Stimulated activated CD8-positive, alpha-beta memory T cell treated with anti-CD3 and anti-CD28 coated beads, Interleukin-7, amount 100 ng/mL, for 1 hour (primary cell): Measurements from ENCODE around the gene RAI1.
A peak's percentile ranks its signal among the peaks of the same experiment; 100 is the strongest.

ENCODE experiments used
- DNase-seq, 2 donors: peaks; one replicate each; pipeline ENCODE4 v3.0.0-alpha.2; 2020; ENCODE audit warnings: low read depth in 2 of 2

The RAI1 gene

DNA sequence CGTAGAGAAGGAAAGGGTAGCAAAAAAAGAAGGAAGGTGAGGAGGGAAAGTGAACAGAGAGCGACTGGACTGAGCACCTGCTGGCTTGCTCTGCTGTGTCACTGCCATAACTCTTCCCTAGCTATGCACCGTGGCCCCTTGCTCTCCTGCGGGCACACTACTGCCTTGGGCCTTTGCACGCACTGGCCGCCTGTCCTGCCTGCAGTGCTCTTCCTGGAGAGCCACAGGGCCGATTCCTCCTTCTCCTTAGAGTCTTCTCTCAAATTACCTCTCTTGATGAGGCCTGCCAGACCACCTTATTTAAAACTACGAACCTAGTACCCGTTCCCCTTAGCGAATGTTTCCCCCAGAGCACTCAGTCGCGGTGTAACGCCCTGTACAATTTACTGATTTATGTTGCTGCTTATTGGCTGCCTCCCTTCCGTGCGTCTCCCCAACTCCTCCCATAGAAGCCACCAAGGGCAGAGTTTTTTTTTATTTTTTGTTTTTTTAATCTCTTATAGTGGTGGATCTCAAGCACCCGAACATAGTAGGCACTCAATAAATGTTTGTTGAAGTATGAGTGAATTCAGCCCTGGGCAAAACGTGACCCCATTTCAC, 70.3 kb downstream of the RAI1 start:
- DNase-seq, result no peak

DNA sequence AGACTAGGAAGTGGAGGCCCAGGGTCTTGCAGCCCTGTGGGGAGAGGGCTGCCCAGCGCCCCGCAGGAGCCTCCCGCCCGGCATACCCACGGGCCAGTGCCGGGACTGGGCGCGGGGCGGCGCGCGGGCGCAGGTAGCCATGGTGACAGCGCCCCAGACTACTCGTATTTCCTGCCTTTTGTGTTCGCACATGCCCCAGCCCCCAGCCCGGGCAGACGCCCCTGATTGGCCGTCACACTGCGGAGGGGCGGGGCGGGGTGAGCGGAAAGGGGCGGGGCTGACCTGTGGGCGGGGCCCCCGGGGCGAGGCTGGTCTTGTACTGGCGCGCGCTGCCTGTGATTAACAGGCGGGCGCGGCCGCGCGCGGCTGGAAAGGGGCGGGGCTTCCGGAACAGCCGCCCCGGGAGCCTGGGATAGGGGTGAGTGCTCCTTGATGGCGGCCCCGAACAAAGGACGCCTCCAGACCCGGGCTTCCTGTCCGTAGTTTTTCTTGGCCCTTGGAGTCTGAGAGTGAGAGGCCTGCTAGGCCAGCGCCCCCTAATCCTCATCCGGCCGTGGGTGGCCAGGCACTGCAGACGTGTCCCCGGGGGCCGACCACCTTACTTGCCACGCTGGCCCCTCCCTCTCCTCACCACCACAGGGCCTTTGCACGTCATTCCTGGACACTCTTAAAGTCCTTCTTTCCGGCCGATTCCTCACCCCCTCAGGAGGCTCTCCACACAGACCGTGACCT, 71.0 kb downstream of the RAI1 start:
- DNase-seq, result peak; percentile 94

DNA sequence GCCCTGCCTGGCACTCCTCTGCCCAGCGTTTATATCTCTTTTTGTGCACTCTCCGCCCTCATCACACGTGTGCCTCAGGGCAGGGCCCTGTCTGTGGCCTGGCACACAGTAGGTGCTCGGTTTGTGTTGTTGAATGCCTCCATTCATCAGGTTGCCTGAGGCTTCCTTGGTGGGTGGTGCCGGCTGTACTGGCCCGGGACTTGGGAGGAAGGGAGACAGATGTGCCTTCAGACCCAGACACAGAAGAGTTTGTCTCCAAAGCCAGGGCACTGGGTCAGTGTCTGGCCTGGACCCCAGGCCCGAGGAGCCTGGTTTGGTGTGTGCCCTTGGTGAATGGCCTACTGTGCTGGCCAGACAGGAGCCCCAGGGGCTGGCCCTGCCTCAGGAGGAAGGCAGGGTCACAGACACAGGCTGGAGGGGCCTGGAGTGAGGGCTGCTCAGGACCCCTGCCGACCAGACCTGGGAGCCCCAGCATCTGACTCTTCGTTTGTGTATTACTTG, 71.6 kb downstream of the RAI1 start:
- no peak for DNase-seq

DNA sequence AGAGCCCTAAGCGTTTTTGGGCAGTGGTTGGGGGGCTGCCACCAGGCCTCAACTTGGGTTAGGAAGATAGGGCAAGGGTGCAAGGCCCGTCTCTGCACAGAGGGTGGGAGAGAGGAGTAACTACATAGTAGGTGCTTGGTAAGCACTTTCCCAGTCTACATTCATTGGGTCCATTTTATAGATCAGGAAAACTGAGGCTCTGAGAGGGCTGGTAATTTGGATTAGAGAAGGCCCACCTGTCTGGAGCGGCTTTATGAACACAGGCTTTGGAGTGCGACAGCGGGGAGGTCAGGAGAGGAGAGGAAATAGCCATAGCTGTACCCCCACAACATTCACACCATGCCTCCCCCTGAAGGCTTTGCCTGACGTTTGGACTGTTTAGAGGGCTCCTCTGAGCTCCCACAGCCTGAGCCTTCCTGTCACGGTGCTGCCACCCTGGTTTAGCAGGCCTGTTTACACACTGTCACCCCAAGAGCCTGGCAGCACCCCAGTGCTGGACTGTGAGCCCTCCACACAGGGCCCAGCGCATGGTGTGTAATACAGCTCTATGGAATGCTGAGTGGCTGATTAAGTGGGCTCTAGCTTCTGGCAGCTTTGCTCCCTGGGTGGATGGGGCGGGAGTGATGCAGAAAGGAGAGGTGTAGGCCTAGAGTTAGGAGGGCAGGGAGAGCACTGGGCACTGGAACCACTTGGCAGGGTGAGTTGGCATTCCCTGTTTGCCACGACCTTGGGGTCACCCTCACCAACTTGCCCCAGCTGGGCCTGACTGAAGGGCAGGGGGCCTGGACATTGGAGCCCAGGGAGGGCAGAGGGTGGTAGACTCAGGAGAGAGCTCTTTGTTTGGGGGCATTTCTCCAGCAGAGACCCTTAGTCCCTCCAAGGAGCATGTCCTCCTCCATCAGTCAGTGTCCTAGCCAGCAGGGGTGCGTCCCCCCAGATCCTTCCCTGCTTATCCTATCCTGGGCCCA, 73.7 kb downstream of the RAI1 start:
- DNase-seq, result no peak

DNA sequence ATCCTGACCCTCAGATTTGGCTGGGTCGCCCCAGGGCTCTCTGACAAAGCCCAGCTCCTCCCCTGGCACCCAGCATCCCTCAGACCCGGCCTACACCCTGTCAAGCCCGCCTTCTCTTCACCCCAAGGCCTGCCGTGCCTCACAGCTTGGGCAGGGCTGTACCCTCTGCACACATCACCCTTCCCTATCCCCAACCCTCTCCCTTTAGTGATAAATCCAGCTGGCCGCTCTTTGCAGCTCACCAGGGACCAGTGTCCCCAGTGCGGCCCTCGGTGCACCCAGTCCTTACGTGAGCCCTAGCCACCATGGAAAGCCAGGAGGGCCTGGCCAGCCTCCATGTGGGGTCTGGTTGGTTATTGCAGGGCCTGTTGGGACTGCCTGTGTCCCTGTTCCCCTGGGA, 74.5 kb downstream of the RAI1 start:
- DNase-seq, result no peak

DNA sequence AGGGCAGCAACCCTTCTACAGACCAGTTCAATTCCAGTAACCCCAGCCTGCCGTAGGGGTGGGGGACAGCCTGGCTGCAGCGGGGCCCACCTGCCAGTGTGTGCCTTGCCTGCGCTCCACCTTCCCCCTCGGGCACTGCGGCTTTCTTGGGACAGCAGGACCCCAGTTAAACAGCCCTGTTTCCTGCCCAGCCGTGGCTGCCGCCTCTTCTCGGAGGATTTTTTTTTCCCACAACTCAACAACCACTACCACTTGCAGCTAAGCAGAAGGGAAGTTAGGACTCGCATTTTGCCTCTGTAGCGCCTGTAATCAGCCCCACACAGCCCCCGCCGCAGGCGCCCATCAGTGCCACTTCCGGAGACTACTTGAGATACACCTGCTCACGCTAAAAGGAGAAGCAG, 76.1 kb downstream of the RAI1 start:
- DNase-seq, result no peak

DNA sequence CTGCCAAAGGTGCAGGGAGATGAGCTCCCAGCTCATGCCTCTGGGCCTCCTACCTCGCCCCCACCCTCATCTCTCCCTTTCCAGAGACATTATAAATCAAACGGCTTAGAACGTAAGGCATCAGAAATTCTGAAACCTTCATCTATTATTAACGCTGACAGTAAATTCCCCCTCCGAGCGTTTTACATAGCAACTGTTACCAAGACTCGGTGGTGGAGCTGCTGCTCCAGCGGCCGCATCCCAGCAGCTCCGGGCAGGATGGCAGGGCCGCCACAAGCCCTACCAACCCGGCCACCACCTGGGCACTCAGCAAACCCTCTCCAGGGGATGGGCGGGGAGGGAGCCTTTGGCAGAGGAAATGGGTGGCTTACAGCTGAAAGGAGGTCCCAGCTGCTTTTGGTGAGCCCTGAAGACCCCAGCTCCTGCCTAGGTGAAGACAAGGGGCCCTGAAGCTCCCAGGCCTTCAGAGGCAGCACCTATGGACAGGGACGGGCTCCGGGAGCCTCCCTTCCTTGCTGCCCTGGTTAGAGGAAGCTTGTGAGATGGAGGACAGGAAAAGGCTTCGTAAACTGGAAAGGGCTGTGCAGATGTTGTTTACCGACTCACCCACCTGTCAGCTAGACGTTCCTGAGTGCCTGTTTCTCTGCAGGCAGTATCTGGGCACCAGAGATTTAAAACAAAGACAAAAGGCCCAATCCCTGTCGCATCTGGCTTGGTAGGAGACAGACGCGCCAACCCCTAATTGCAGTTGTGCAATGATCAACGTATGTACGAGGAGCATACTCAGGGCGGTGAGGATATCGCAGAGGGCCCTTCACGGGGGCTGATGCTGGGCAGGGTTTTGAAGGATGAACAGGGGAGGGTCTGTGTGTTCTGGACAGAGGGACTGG, 76.9 kb downstream of the RAI1 start:
- no peak for DNase-seq

DNA sequence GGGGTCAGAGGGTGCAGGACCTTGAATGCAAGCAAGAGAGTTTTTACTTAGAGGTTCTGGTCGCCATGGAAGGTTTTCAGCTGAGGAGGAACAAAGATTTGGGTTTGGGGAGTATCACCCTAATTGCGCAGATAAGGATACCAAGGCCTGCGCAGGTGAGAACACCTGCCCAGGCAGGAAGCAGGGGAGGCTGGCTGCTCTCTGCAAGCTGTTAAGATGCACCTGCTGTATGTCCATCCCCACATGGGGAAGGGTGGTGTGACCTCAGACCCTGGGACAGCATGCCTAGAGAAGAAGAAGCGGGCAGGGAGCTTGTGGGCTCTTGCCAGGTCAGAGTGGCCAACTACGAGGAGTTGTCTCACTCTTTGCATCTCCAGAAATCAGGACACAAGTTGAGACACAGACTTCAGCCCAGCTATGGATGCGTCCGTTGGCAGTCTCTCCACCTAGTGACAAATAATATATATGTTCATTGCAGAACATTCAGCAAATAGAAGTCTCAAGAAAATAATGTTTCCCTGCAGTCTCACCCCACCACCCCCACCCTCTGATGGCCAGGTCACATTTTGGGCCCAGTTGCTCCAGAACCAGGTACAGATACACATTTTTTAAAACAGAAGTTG, 77.8 kb downstream of the RAI1 start:
- no peak for DNase-seq

DNA sequence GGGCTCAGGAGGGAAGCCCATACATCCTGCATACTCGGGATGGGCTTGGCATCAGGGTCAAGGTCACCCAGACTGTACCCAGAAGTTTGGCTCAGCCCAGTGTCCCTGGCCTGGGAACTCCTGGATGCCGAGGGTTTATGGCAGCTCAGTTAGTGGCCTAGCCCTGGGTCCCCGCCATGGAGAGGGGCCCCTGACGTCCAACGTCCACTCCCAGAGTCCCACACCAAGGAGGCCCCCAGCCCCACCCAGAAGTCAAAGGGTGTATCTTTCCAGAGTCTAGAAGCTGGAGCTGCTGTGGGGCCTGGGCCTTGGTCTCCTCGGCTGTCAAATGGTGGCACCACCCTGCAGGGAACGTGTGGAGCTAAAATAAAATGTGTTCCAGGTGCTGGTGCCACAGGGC, 79.1 kb downstream of the RAI1 start:
- DNase-seq, result no peak

DNA sequence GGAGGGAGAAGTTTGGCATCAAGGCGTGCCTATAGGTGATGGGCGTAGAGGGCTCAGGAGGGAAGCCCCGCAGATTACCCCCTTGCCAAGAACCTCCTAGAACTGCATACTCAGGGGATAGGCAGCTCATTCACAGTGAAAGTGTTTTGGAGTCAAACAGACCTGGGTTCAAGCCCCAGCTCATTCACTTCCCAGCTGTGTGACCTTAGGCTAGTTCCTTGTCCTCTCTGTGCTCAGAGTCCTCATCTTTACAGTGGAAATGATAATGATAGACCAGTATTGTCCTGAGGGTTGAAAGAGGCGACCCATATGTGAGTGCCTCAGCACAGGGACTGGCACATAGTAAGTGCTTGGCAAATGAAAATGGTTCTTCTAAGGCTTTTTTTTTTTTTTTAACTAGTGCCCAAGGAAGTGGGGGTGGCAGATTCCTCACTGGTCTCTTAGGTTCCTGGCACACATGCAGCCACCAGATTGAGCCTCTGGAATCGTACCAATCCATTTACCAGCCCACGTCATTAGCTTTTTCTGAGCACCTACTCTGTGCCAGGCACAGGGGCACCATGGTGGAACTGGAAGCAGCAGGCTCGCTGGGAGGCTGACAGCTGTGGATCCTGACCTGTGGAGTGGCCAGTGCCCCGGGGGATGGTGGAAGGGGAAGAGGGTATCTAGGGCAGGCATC, 79.8 kb downstream of the RAI1 start:
- DNase-seq, result no peak

DNA sequence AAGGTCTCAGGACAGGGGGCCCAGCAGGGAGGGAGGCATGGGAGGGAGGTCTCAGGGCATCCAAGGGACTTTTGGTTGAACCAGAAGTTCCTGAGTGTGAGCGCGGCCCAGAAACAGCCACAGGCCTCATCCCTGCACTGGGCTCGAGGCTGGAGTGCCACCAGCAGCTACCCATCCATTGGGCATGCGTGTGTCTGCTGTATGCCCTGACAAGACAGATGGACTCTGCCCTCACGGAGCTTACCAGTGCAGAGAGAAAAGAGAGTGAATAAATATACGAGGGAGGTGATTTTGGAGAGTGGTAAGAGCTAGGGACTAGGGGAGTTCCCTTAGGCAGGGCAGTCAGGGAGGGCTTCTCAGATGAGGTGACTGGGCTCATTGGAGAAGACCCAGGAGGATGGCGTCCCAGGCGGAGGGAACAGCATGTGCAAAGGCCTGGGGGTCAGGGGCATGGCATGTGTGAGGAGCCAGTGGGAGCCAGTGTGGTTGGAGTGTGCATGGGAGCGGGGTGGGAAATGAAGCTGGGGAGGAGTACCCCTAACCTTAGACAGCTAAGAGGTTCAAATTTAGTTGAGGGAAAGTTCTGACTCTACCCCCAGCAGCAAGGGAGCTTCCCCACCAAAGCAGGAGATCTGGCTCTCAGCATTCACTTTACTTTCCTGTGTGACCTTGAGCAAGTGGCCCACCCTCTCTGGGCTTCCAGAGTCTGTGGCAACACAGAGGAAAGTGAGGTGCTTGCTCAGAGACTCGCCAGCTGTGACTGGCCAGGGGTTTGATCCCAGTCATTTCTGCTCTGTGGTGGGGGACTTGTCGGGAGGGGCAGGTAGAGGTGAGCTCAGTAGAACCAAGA, 80.9 kb downstream of the RAI1 start:
- DNase-seq, result no peak

DNA sequence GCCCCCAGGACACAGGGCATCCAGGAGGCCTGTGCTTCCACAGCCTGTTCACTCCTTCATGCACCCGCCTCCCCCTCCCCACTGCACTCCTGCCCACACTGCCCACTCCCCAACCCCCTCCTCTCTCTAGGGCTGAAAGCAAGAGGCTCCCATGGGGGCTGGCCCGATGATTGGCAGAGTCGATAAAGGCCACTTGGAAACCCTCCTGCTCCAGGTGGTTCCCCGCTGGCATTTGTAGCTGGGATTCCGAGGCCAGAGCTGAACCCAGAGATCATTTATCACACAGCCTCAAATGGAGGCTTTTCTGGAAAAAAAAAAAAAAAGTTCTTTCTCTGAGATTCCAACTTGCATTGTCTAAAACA, 81.5 kb downstream of the RAI1 start:
- no peak for DNase-seq

DNA sequence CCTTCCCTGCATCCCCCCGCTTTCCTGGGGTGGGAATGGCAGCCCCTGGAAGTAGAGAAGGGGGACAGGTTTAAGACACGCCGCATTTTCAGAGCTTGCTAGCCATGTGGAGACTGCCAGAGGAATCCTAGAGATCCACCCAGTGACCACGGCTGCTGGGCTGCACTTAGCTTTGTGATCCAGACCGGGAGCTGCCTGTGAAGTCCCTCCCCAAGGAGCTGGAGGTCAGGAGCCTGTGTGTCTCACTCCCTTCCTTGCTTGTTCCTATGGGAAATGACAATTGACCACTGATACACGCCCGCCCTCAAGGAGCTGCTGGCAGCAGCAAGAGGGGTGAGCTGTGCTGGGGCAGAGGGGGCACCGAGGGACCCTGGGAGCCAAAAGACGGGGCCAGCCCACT, 81.9 kb downstream of the RAI1 start:
- no peak for DNase-seq

DNA sequence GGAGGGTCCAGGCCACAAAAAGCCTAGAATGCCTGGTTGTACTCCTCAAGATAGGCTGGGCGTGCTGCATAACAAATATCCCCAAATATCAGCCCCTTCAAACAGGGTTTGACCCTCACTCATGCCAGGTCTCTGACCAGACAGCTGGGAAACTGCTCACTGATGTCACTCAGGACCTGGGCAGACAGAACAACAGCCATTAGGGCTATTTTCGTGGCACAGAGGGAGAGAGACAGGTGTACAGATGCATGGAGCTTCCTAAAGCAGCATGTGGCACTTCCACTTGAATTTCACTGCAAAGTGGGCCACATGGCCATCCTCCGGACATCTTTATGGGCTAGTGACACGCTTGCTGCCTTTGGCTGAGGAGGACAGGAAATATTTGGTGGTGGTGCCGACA, 82.5 kb downstream of the RAI1 start:
- no peak for DNase-seq

DNA sequence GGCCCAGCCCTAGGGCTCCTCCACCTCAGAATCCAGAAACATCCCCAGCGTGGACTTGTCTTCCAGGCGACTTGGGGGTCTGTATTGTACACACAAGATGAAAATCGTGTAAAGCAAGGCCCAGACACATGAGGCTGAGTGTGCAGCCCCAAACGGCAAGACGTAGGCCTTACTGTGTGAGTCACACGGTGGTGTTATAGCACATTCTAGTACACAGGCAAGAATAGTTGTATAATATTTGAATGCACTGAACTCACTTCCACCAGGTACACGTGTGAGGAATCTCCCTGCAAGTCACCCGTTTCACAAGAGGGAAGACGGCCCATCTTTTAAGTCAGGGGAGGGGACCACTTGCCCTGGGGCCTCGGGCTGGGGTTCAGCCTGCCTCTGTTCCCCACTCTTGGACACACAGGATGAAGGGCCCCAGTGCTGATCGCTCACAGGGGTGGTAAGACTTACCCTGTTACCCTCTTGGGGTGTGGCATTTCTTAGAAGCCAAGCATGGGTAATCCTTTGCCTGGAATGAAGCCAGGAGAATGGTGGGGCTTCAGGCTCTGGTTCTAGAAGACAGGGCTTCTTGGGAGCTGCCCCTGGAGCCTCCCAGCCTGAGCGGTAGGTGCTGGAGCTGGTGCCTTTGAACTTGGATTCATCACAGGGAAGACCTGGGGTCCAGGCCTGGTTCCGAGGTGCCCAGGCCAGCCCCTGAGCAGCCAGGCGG, 84.3 kb downstream of the RAI1 start:
- DNase-seq, result no peak

DNA sequence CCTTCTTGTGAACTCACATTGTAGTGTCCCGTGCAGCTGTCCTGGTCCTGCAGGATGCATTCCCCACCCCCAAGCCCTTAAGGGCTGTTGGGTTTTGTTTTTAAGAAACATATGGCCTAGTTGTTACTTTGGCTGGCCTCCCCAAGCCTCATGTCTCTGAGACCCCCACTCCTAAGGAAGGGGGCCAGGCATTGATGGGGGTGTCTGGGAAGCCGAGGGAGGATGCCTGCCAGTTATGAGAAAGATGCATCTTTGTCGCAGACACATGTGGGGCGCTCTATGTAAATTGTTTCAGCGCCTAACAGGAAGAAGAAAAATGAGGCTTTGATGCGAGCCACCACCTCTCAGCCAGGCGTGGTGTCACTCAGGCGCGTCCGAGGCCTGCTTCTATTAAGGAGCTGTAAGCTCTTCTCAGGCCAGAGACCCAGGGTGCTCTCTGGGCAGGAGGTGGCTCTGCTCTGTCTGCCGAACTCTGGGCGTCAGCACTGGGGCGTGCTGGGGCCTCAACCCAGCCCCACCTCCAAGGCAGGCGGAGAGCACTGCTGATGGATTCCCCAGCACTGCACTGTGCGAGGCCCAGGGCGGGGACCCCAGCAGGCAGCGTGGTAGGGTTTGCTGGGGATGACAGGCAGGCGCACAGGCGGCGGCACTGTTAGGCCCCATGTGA, 85.0 kb downstream of the RAI1 start:
- DNase-seq, result no peak

DNA sequence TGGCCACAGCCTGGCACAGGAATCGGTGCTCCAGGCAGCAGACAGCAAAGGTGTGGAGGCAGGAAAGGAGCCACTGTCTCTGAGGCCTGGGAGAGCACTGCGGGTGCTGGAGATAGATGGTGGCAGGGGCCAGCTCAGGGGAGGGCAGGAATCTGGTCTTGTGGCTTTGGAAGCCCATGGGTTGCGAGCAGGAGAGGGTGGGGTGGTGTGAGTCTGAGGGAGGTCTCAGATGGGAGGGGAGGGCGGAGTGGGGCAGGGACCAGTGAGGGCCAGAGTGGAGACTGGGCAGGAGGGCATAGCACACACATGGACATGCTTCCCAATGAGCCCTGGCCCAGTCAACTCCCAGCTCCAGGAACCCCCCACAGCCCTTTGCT, 85.5 kb downstream of the RAI1 start:
- DNase-seq, result no peak

DNA sequence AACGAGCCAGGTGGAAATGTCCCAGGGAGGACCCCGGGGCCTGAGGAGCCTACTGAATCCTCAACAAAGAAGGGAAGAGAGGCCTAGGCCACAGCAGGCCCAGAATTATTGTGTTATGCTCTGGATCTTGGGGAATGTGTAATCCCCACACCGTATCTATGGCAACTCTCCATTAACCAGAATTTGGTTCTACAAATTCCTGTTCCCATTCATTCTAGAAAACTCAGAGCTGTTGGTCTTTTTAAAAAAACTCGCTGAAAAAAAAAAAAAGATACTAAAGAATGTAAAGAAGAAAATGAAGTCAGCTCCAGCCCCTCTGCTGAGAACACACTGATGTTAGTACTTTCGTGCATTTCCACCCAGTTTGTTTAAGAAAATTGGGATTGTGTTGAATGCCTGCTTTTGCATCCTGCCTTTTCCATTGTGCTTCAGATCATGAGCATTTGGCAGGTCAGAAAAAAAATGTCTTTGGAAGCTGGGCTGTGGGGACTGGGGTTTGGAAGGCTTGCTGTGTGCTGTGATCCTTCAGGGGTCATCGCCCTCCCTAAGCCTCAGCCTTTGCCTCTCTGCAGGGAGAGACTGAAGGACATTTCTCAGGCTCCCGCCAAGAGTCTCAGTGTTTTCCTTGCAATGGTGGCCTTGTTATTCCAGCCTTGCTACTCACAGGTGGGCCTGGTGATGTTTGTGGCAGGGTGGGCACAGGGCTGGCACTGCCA, 86.1 kb downstream of the RAI1 start:
- no peak for DNase-seq
